HG02610 (cell line): Measurements from ENCODE around the gene TSC22D1.

Source experiments
- ATAC-seq: cut with Tn5 transposase; IDR thresholded peaks from one replicate; pipeline ENCODE4 v1.9.1; 2021; ENCODE audit warnings: mild to moderate bottlenecking, moderate library complexity; ENCODE audit not compliant: unreplicated experiment

TSC22D1 gene

DNA sequence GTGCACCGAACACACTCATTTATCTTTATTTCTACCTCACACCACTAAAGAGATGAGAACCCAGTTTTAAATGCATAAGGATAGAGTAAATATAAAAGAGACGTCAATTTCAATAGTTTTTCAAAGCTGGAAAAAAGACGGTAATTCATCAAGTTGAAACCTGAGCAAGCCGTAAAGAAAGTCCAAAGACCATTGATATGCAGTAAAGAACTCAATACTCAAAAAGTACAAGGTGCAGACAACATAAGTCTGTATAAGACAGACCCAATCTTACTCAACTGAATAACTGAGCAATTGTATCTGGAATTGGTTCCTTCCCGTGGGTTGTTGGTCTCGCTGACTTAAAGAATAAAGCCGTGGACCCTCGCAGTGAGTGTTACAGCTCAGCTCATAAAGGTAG is 120.4 kb downstream of the TSC22D1 start:
- ATAC-seq = no peak

DNA sequence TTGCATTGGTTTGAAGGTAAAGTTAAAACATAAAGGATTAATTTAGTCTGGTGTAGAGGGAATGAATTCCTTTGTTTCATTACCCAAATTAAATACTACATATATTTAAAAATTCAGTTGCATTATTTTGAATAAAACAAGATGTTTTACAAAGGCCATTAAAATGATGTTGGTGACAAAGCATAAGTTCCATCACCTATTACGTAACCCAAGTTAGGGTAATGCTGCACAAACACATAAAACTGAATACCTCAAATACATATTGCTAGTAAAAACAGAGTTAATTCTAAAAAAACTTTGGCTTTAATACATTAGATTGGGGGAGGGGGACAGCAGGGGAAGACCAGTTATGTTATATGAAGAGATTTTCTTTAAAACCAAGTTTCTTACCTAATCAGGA is 122.2 kb downstream of the TSC22D1 start:
- ATAC-seq = no peak

DNA sequence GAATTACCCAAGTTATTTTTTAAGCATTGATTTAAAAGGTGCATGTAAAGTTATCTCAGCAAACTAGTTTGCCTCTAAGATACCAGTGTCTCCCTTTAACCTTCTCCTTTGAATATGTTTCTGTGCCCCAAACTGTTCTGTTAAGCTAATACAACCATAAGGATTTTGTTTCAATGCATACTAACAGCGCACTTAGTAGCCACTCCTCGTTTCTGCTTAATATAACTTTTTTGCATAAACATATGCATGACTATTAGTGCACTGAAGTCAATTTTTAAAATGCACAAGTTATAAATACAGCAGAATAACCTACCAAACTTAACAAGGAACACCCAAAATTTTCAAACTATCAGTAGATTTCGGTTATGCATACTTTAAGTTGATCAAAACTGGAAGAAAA is 123.1 kb downstream of the TSC22D1 start:
- no peak for ATAC-seq

DNA sequence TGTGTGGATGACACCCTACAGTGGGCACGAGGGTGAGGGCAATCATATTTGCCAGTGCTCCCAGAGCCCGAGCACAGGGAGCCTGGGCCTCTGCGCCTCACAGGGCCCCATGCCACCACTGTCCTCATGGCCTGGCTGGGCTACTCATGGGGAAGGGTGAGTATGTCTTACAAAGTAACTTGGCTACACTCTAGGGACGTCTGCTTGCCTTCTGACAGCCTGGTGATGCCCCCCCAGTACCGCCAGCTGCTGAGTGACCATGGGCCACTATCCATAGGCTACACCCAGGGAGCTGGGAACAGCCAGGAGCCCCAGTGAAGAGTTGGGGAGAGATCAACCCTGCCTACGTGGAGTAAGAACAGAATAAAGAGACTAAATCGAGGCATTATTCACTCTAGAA is 123.7 kb downstream of the TSC22D1 start:
- ATAC-seq = no peak

DNA sequence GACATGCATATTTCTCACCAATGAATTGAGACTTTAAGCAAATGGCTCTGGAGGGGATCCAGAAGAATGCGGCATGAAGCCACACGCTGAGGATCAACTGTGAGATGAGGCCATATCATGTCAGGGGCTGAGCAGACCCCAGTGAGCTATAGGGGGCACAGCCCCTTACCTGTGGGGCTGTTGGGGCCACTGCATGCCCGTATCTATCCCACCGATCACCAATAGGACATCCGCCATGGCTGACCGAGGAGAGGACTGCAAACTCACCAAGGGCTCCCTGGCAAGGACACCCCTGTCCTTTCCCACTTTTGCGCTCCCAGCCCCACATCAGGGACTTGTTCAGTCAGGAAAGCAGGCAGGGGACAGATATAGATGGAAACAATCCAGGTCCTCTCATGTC is 124.5 kb downstream of the TSC22D1 start:
- ATAC-seq = no peak

DNA sequence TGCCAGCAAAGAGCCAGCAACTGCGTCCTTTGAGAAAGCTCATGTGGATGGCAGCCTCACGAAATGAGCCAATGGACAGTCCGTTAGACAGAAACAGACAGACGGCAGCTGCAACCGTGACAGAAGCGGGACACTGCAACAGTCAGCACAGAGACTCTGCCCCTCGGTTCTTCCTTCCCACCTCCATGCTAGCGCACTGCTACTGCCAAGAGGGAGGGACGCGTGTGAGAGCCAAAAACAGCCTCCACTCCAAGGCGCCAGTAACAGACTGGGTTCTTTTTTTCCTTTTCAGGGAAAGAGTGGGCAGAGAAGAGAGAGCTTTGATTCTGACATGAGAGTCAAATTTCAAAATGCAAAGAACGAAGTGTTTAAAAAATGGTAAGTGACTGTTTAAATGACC is 125.0 kb downstream of the TSC22D1 start:
- ATAC-seq = no peak

DNA sequence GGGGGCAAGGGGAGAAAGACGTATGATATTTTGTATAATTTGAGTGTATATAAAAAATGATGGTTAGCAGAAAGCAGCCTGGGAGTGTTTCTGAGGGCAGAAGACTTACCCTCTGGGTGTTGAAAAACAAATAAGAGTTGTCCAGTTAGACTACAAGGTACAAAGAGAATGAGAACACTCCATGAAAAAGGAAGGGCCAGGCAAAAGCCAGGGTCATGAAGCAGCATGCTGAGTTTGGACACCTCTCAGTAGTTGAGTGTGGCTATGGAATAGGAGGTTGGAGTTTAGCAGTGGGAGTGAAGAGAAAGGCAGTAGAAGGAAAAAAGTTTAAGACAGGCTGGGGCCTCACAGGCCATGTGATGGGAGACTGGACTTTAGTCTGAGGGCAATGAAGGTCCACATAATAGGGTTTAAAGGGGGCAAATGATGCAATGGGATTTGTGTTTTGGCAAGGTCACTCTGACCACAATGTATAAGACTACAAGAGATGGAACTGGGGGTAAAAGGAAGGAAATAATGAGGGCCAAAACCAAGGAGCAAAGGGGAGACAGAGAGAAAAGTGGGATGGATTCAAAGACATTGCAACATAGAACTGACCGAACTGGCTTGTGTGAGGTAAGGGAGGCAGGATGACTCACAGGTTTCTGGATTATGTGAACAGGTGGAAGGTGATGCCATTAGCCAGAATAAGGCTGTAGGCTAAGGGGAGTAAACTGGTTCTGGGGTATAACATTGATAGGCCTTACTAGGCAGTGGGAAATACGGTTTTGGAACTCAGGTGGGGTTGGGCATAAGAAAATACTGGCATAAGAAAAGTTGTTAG is 125.9 kb downstream of the TSC22D1 start:
- ATAC-seq = no peak

DNA sequence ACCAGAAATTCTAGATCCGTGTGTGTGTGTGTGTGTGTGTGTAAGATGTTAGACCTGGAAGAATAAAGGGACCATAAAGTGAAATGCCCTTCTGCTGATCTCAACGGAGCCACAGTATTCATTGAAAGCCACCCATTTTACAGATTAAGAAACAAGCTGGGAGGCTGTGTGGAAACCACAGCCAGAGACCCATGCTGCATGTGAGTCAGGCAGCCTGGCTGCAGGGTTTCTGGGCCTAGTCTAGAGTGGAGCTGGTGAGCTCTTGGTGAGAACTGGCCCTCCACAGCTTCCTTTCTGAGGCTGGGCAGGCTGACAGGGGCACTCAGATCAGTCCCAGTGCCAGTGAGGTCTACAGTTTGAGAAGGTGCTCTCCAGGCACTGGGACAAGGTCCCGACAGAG is 127.3 kb downstream of the TSC22D1 start:
- ATAC-seq = no peak

DNA sequence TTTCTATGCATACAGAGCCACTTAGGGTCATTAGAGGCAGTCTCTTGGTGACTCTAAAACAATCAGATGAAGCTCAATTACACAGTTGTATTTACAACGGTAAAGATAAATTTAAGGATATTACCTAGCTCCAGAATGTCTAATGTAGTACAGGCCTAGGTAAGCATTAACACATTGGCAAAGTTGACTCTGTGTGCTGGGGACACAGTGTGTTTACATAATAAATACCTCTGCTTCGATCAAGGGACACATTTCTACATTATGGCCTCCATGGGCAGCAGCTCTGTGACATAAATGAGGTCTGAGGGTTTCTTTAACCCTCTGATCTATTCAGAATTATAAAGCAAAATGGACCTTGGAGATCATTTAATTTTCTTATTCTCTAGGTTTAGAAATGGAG is 127.8 kb downstream of the TSC22D1 start:
- ATAC-seq = no peak

DNA sequence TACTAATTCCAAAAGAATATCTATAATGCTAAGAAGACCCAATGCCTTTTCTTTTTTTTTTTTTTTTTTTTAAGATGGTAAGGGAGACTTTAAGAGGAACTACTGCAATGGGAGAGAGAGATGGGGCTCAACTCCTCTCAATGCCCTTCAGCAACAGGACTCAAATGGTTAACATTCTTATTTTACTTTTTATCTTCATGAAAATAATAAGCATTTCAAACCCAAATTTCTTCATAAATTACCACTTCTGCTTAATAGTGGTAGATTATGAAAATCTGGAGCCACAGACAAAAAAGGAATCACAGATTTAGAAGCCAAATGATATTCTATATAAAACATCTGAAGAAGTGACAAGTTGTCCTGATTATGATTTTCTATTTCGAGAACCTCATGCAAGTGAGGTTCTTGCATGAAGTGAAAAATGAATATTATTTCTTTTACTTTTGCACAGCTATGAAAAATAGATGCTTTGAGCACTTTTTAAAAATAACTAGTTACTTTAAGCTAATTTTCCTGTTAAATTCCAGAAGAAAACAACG is 128.3 kb downstream of the TSC22D1 start:
- ATAC-seq = no peak

DNA sequence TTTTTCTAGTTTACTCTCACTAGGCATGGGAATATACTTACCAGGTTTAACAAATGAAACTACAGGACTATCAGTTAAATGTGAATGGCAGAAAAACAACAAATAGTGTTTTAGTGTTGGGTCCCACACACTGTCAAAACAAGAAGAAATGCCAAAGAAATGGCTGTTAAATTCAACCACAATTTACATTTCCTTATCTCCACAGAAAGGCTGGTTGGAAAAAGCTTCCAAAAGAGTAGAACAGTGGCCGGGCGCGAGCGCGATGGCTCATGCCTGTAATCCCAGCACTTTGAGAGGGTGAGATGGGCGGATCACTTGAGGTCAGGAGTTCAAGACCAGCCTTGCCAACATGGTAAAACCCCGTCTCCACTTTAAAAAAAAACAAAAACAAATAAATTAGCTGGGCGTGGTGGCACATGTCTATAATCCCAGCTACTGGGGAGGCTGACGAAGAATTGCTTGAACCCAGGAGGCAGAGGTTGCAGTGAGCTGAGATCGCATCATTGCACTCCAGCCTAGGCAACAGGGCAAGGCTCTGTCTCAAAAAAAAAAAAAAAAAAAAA is 136.0 kb downstream of the TSC22D1 start:
- ATAC-seq = no peak

DNA sequence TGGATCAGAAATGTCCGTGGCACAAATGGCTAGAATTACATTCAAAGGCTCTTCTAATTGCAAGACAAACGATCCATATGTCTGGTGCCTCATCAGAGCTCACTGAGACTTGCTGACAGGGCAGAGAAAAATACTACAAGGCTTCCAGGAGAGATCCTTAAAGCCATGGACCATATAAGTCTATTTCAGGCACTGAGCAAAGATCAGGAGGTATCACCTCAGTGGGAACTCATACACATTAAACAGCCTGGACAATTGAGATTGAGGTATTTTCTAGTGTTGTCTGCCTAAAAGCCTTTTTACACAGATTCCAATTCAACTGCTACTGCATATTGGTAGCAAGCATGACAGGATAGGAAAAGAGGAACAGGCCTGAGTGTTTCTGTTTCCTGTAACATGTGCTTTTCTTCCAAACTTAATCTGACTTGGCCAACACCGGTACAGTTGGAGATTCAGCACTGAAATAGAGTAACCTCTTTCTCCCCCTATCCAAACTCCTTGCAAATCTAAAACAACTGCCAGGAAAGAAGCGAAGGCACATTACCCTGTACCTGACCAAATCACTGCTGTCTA is 136.6 kb downstream of the TSC22D1 start:
- ATAC-seq = no peak

DNA sequence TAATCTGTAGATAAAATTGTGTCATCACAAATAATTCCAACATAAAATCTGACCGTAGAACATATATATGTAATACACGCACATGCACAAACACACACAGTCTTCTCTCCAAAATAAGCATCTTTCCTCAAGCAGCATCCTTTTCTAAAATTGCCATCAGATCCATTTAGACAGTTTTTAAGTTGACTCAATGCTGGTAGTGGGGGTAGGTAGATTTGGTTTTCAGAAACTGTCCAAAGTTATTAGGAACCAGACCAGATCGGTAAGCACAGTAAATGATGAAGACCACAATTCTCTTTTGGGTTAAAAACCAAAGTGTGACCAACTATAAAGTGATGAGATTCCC is 137.9 kb downstream of the TSC22D1 start:
- ATAC-seq = no peak

DNA sequence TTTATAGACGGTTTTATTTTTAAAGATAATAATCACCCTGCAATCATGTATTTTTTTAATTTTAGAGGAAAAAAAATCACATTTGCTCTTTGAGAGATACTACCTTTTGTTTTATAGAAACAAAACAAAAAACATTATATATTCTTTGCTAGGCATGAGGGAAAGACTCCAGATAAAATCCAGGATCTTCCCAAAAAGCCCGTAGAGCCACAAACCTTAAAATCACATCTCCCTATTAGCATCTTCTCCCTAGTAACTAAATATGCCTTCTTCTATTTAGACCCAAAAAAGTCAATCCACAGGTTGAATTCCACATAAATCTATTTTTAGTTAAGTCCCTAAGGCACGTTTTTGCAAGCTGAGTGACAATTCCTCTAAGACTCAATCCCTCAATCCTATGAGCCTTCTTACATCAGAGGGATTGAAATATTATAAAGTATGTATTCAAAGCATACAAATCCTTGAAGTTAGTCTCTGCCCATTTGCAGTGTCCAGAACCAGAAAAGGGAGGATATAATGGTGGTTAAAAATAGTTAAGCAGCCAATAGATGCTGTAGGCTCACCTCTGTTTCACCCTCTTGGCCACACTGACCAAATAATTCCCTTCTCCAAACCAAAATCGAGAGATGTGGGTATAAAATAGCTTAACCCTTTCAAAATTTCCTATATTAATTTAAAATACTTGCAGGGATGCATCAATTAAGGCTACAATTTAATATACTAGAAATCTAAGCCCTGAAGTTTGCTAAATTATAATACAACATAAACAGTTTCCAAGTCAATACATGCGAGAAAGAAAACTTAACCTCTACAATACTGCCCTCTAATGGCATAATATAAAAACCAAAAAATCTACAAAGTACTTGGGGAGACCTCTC is 138.5 kb downstream of the TSC22D1 start:
- ATAC-seq = peak; percentile 43

DNA sequence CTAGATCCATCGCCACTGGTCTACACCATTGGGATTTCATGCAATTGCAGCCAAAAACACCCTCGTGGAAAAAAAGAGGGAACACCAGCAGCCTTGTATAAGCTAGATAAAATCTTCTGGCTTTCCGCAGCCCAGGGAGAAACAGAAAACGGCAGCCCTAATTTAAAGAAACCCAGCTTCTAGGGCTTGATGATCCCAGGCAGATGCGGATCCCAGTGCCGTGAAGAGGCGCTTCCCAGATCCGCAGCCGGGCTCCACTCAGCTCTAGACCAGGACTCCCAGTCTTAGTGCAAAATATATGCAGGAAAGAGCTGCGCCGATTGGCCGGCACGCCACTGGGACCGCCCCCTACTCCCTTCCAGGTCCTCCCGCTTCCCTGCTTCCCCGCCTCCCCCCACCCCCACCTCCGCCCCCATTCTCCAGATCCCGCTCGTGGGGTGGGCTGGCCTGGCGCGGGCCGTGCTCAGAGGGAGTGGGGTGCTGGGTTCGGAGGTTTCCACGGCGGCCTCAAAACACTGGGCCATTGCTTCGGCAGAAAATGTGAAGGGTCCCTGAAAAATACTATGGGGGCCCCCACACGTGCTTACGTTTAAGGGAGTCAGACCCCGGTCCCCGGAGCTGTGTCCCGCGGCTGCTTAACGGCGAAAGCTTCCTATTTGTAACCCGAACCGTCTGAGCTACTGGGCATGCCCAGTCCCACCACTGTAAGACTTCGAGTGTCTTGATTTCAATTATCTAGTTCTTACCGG is 139.4 kb downstream of the TSC22D1 start:
- no peak for ATAC-seq

DNA sequence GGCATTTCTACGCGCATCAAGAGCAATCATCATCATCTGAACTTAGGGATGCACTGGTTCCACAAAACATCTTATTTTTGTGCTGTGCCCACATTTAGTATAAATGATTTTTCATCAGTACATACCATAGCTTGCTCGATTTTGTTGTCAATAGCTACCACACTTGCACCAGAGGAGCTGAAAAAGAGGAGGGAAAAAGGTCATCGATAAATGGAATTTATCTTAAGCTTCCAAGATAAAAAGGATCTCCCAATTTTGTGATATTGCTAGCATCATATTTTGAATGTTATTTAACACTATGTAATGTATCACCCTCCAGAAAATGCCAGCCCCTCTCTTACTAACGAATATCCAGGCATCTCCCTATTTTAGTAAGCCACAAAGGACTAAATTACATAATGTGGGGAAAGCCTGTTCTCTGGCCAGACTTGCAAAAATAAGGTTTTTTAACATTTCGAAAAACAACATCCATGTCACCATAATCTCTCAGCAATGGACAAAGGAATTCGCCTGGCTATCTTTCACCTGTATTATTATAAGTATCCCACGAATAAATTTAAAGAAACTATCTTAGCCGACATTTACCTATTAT is 140.1 kb downstream of the TSC22D1 start:
- no peak for ATAC-seq

DNA sequence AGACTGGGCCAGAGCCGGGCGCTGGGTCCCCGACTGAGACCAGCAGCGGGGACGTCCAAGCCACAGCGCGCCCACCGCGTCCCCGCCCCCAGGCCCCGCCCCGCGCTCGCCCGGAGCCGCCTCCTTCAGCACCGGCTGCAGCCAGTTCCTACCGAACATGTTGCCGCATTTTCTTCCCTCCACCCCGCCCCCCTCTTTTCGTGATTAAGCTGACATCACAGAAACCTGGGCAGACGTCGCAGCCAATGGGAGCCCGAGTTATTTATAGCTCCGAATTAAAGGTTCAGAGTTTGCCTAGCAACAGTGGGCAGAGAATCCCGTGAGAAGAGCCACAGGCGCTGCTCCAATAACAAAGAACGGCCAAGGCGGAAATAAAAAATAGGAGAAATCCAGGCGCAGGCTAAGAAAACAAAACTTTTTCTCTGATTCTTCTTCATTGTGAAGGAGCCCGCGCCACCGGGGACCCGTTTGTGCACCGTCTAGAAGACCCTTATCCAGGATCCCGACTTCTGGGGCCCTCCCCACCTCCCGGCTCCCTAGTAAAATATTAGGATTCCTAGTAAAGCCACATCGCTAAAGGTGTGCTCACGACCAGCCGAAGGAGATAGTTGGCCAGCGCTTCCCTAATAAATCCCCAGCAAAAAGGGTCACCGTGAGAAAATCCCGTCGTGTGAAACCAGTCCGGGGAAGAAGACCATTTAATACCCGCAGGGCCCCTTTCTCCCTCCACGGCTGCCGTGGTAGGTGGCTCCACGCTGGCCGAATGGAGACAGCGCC is 140.8 kb downstream of the TSC22D1 start:
- peak; percentile 55 for ATAC-seq

DNA sequence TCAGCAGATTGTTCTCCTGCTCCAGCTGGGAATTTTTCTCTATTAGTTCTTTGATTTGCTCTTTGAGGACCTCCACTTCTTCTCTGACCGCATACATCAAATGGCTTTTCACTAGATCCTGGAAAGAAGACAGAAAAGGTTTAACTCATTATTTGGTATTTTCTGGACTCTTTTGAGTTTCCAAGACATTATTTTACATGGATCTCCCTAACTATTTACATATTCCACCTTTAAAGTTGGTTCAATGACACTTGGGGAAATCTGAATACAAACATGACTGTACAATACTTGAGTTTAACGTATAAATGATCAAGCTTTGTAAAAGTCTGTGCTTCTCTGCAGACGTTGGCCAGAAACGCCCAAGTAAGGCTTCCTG is 141.4 kb downstream of the TSC22D1 start:
- ATAC-seq = no peak
